Neural cell (in vitro differentiated cells): ENCODE results near the gene EYS. TPM values are rescaled to one million over a fixed set of nuclear protein-coding genes. Genes with fewer than 3 reads are reported as not detected.

Source experiments
- H2AFZ ChIP-seq: fragments of 200-600, 300-800 bp; sonication (generic), shearing (Covaris generic); 2 replicates; pipeline ENCODE4 v1.6.0; 2014; ENCODE audit warnings: low read depth, mild to moderate bottlenecking, antibody characterized with exemption, low read length, moderate library complexity
- H3F3A ChIP-seq: fragments of 200-600 bp; shearing (Covaris generic); 2 replicates; pipeline ENCODE4 v1.6.1; 2016; ENCODE audit warnings: mild to moderate bottlenecking, moderate library complexity, mixed read lengths, antibody characterized with exemption, low read length; ENCODE audit not compliant: insufficient read depth, poor library complexity, severe bottlenecking
- H3K27ac ChIP-seq: fragments of 200-600, 300-800 bp; sonication (generic), shearing (Covaris generic); 2 replicates; pipeline ENCODE4 v1.5.1; 2014; ENCODE audit warnings: mild to moderate bottlenecking, low read length, moderate library complexity
- H3K27me3 ChIP-seq: fragments of 300-800, 200-600 bp; sonication (generic), shearing (Covaris generic); 2 replicates; pipeline ENCODE4 v1.6.0; 2014; ENCODE audit warnings: mild to moderate bottlenecking, low read depth, low read length, moderate library complexity; ENCODE audit not compliant: insufficient read depth
- H3K36me3 ChIP-seq: fragments of 300-800, 200-600 bp; sonication (generic), shearing (Covaris generic); 2 replicates; pipeline ENCODE4 v1.5.1; 2014; ENCODE audit warnings: mild to moderate bottlenecking, antibody characterized with exemption, low read length, moderate library complexity; ENCODE audit not compliant: insufficient read depth
- H3K4me2 ChIP-seq: fragments of 300-800, 200-600 bp; sonication (generic), shearing (Covaris generic); 2 replicates; pipeline ENCODE4 v1.6.0; 2014; ENCODE audit warnings: mild to moderate bottlenecking, low read length
- H3K4me3 ChIP-seq: fragments of 300-800, 200-600 bp; sonication (generic), shearing (Covaris generic); 2 replicates; pipeline ENCODE4 v1.5.1; 2014; ENCODE audit warnings: mild to moderate bottlenecking, low read length, moderate library complexity
- H3K79me2 ChIP-seq: fragments of 200-600 bp; shearing (Covaris generic); replicated peaks from 2 replicates; pipeline ENCODE4 v1.6.0; 2014; ENCODE audit warnings: mild to moderate bottlenecking, low read length, moderate library complexity; ENCODE audit not compliant: insufficient read depth
- H3K9ac ChIP-seq: fragments of 300-800, 200-600 bp; sonication (generic), shearing (Covaris generic); 2 replicates; pipeline ENCODE4 v1.6.1; 2016; ENCODE audit warnings: mild to moderate bottlenecking, low read length, mixed read lengths
- H3K9me2 ChIP-seq: fragments of 200-600 bp; shearing (Covaris generic); 2 replicates; pipeline ENCODE4 v1.6.1; 2016; ENCODE audit warnings: mild to moderate bottlenecking, low read length, mixed read lengths; ENCODE audit not compliant: insufficient read depth
- H3K9me3 ChIP-seq: fragments of 200-600, 300-800 bp; sonication (generic), shearing (Covaris generic); 2 replicates; pipeline ENCODE4 v1.6.1; 2016; ENCODE audit warnings: mild to moderate bottlenecking, mixed run types, low read length, moderate library complexity, mixed read lengths
- H4K20me1 ChIP-seq: fragments of 200-600 bp; shearing (Covaris generic); 2 replicates; pipeline ENCODE4 v1.6.1; 2016; ENCODE audit warnings: mild to moderate bottlenecking, mixed run types; ENCODE audit not compliant: insufficient read depth
- EP300 ChIP-seq: fragments of 450-650 bp; conservative IDR thresholded peaks from 2 replicates; pipeline ENCODE4 v1.6.1; 2014; ENCODE audit warnings: antibody characterized with exemption, mild to moderate bottlenecking, moderate library complexity; ENCODE audit not compliant: poor library complexity, severe bottlenecking
- EZH2 ChIP-seq: fragments of 200-600, 300-800 bp; shearing (Covaris generic), sonication (generic); IDR thresholded peaks from 2 replicates; pipeline ENCODE4 v1.6.1; 2014; ENCODE audit warnings: antibody characterized with exemption, low read length, borderline replicate concordance, mild to moderate bottlenecking; ENCODE audit not compliant: insufficient read depth, poor library complexity, severe bottlenecking
- MXI1 ChIP-seq: fragments of 450-650 bp; conservative IDR thresholded peaks from 2 replicates; pipeline ENCODE4 v1.6.1; 2014; ENCODE audit warnings: antibody characterized with exemption, mild to moderate bottlenecking; ENCODE audit not compliant: poor library complexity, severe bottlenecking
- POLR2AphosphoS5 ChIP-seq: IDR thresholded peaks from 2 replicates; pipeline ENCODE4 v1.6.1; 2012
- RAD21 ChIP-seq: fragments of 450-650 bp; conservative IDR thresholded peaks from 2 replicates; pipeline ENCODE4 v1.6.1; 2014; ENCODE audit warnings: antibody characterized with exemption, mild to moderate bottlenecking, moderate library complexity
- SMC3 ChIP-seq: fragments of 450-650 bp; conservative IDR thresholded peaks from 2 replicates; pipeline ENCODE4 v1.6.1; 2014; ENCODE audit warnings: antibody characterized with exemption, mild to moderate bottlenecking, moderate library complexity; ENCODE audit not compliant: poor library complexity
- TAF1 ChIP-seq: IDR thresholded peaks from 2 replicates; pipeline ENCODE4 v1.6.1; 2012; ENCODE audit warnings: low read depth
- polyA plus RNA-seq: library from polyadenylated mRNA; depleted of rRNA; stranded (reverse); fragments of >200 nt; gene quantifications from 2 replicates; pipeline ENCODE4 v1.2.3, GENCODE V29; 2014
- TF ChIP-seq, protein P1 (sequence below): IDR thresholded peaks from 2 replicates; pipeline ENCODE4 v1.6.1; 2012; ENCODE audit warnings: borderline replicate concordance
- TF ChIP-seq, protein P2 (sequence below): fragments of 450-650 bp; IDR thresholded peaks from 2 replicates; pipeline ENCODE4 v1.5.1; 2014; ENCODE audit warnings: antibody characterized with exemption, mild to moderate bottlenecking, moderate library complexity; ENCODE audit not compliant: poor library complexity, severe bottlenecking

The EYS gene
- polyA plus RNA-seq, 1 donor from 2014 or later: 0.38 TPM

DNA sequence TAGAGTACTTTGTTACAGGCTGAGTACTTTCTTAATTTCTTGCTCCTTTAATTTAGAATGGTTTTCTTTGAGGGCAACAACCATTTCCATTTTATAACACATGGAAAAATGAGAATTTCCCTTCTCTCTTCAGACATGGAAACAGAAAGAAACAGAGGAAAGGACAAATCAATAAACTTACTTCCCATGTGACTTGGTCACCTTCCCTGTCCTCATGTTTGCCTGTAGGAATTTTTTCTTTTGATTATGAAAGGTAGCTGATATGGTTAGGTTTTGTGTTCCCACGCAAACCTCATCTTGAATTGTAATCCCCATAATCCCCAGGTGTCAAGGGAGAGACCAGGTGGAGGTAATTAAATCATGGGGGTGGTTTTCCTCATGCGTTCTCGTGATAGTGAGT lies 1901.7 kb downstream of the EYS start:
- Histone ChIP-seq H3K79me2 (no peaks in the 10 kb centered on the region), H3K9me2 (no peaks in the 10 kb centered on the region), H2AFZ (no peak overlapping the region), H3K36me3 (no peaks in the 10 kb centered on the region), H3K27ac (no peak overlapping the region), H4K20me1 (no peaks in the 10 kb centered on the region), H3K4me2 (no peak overlapping the region), H3K9me3 (no peaks in the 10 kb centered on the region), H3K9ac (no peak overlapping the region), H3F3A (no peaks in the 10 kb centered on the region), H3K27me3 (no peaks in the 10 kb centered on the region), H3K4me3 (no peak overlapping the region)
- TF ChIP-seq RAD21 (no peak), EP300 (no peak), POLR2AphosphoS5 (no peak), SMC3 (no peak), MXI1 (no peak), TAF1 (no peak), EZH2 (no peak)
- TF ChIP-seq, protein P1, sequence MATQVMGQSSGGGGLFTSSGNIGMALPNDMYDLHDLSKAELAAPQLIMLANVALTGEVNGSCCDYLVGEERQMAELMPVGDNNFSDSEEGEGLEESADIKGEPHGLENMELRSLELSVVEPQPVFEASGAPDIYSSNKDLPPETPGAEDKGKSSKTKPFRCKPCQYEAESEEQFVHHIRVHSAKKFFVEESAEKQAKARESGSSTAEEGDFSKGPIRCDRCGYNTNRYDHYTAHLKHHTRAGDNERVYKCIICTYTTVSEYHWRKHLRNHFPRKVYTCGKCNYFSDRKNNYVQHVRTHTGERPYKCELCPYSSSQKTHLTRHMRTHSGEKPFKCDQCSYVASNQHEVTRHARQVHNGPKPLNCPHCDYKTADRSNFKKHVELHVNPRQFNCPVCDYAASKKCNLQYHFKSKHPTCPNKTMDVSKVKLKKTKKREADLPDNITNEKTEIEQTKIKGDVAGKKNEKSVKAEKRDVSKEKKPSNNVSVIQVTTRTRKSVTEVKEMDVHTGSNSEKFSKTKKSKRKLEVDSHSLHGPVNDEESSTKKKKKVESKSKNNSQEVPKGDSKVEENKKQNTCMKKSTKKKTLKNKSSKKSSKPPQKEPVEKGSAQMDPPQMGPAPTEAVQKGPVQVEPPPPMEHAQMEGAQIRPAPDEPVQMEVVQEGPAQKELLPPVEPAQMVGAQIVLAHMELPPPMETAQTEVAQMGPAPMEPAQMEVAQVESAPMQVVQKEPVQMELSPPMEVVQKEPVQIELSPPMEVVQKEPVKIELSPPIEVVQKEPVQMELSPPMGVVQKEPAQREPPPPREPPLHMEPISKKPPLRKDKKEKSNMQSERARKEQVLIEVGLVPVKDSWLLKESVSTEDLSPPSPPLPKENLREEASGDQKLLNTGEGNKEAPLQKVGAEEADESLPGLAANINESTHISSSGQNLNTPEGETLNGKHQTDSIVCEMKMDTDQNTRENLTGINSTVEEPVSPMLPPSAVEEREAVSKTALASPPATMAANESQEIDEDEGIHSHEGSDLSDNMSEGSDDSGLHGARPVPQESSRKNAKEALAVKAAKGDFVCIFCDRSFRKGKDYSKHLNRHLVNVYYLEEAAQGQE: no peak
- TF ChIP-seq, protein P2, sequence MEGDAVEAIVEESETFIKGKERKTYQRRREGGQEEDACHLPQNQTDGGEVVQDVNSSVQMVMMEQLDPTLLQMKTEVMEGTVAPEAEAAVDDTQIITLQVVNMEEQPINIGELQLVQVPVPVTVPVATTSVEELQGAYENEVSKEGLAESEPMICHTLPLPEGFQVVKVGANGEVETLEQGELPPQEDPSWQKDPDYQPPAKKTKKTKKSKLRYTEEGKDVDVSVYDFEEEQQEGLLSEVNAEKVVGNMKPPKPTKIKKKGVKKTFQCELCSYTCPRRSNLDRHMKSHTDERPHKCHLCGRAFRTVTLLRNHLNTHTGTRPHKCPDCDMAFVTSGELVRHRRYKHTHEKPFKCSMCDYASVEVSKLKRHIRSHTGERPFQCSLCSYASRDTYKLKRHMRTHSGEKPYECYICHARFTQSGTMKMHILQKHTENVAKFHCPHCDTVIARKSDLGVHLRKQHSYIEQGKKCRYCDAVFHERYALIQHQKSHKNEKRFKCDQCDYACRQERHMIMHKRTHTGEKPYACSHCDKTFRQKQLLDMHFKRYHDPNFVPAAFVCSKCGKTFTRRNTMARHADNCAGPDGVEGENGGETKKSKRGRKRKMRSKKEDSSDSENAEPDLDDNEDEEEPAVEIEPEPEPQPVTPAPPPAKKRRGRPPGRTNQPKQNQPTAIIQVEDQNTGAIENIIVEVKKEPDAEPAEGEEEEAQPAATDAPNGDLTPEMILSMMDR: no peak

DNA sequence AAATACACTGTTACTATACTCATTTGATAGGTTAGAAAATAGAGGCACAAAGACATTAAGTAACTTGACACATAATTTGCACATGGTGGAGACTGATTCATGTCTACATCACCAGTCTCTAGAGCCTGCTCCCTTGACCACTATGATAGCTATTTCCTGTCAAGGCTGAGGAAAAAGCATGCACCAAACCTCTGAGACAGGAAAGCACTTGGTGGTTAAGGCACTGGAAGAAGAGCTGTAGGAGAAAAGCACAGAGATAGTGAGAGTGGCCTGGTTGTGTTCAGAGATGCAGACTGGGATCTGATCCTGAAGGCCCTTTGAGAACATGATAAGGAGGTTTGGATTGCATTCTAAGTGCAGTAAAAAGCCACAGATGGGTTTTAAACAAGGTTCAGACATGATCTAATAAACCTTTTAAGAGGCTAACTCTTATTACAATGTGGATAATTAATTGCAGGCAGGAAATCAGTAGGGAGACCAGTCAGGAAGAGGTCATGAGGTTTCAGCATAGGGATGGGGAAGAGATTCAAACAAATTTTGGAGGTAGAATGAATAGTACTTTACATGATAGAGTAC lies 1902.6 kb downstream of the EYS start:
- H3K9ac ChIP-seq: no peak overlapping the region

More for the DNA sequence above, 1902.6 kb downstream of the EYS start:
- Histone ChIP-seq H3F3A (no peaks in the 10 kb centered on the region), H3K27me3 (no peaks in the 10 kb centered on the region), H4K20me1 (no peaks in the 10 kb centered on the region), H3K36me3 (no peaks in the 10 kb centered on the region), H3K27ac (no peak overlapping the region), H3K9me3 (no peaks in the 10 kb centered on the region), H3K79me2 (no peaks in the 10 kb centered on the region), H3K9me2 (no peaks in the 10 kb centered on the region), H2AFZ (no peak overlapping the region), H3K4me3 (no peak overlapping the region), H3K4me2 (no peak overlapping the region)
- TF ChIP-seq, protein P1: no peak
- TF ChIP-seq RAD21: no peak
- TF ChIP-seq, protein P2: no peak
- TF ChIP-seq EZH2: no peak
- TF ChIP-seq POLR2AphosphoS5: no peak
- TF ChIP-seq SMC3: no peak
- TF ChIP-seq TAF1: no peak
- TF ChIP-seq EP300: no peak
